K562 (cell line): ENCODE data around the gene IL13RA1. TPM values are rescaled to one million over a fixed set of nuclear protein-coding genes. Genes with fewer than 3 reads are reported as not detected.

Experiments
- ASH1L ChIP-seq: fragments of 450-650 bp; IDR thresholded peaks from 2 replicates; pipeline ENCODE4 v1.6.1; 2018; ENCODE audit warnings: borderline replicate concordance, mild to moderate bottlenecking, low read depth; ENCODE audit not compliant: partially characterized antibody
- CBX5 ChIP-seq: IDR thresholded peaks from 2 replicates; pipeline ENCODE4 v1.6.1; 2014; ENCODE audit warnings: low read depth, borderline replicate concordance
- CLOCK ChIP-seq: fragments of 250-450 bp; sonication (Bioruptor Pico); IDR thresholded peaks from 2 replicates; pipeline ENCODE4 v1.4.0; 2020; ENCODE audit warnings: mild to moderate bottlenecking, moderate library complexity, borderline replicate concordance
- CREB5 ChIP-seq: fragments of 250-450 bp; sonication (Bioruptor Pico); IDR thresholded peaks from 2 replicates; pipeline ENCODE4 v1.5.0; 2020; ENCODE audit warnings: mild to moderate bottlenecking
- ELK1 ChIP-seq: sonication (generic); formaldehyde crosslinking; IDR thresholded peaks from 2 replicates; pipeline ENCODE4 v1.8.1; 2022; ENCODE audit warnings: missing genetic modification reagents
- ESRRB ChIP-seq: fragments of 250-450 bp; sonication (Bioruptor Pico); IDR thresholded peaks from 2 replicates; pipeline ENCODE4 v1.5.0; 2020; ENCODE audit warnings: mild to moderate bottlenecking, moderate library complexity, borderline replicate concordance
- FOSL1 ChIP-seq: fragments of 200-800 bp; sonication (Bioruptor generic); conservative IDR thresholded peaks from 2 replicates; pipeline ENCODE4 v1.6.1; 2016; ENCODE audit warnings: missing genetic modification characterization, missing compliant biosample characterization
- HDAC2 ChIP-seq: fragments of 450-650 bp; IDR thresholded peaks from 2 replicates; pipeline ENCODE4 v1.6.1; 2016; ENCODE audit warnings: mild to moderate bottlenecking
- ILK ChIP-seq: fragments of 450-650 bp; IDR thresholded peaks from 2 replicates; pipeline ENCODE4 v1.6.1; 2016; ENCODE audit warnings: missing genetic modification characterization, low read depth, mild to moderate bottlenecking, missing compliant biosample characterization, moderate library complexity, borderline replicate concordance
- JUND ChIP-seq, 2 experiments: IDR thresholded peaks; 2 replicates in 1 of 2; 3 replicates in 1 of 2; pipeline ENCODE4 v1.6.1; 2011; ENCODE audit warnings: borderline replicate concordance in 2 of 2, low read depth in 2 of 2, low read length in 2 of 2, improper control_type of control experiment in 1 of 2, missing biosample characterization in 1 of 2, missing genetic modification characterization in 1 of 2, missing genetic modification reagents in 1 of 2
- KLF1 ChIP-seq: fragments of 450-650 bp; IDR thresholded peaks from 2 replicates; pipeline ENCODE4 v1.6.1; 2016; ENCODE audit warnings: missing genetic modification characterization, missing compliant biosample characterization
- PHB ChIP-seq: fragments of 250-450 bp; sonication (Bioruptor Pico); IDR thresholded peaks from 2 replicates; pipeline ENCODE4 v1.5.0; 2021
- RBBP5 ChIP-seq: fragments of 200-600 bp; sonication (generic); IDR thresholded peaks from 2 replicates; pipeline ENCODE4 v1.6.1; 2012; ENCODE audit warnings: borderline replicate concordance, mild to moderate bottlenecking, low read length, control low read depth, inconsistent platforms; ENCODE audit not compliant: insufficient read depth, poor library complexity, severe bottlenecking
- RBM39 ChIP-seq: fragments of 200-400 bp; formaldehyde crosslinking; optimal IDR thresholded peaks from 2 replicates; pipeline ENCODE3; 2018; ENCODE audit warnings: low read depth, low read length
- SMAD2 ChIP-seq: fragments of 150-350 bp; IDR thresholded peaks from 2 replicates; pipeline ENCODE4 v1.6.1; 2014; ENCODE audit warnings: low read depth, mild to moderate bottlenecking, low read length
- SP2 ChIP-seq: IDR thresholded peaks from 2 replicates; pipeline ENCODE4 v1.6.1; 2011; ENCODE audit warnings: mild to moderate bottlenecking, low read depth, low read length, moderate library complexity; ENCODE audit not compliant: poor library complexity, severe bottlenecking; ENCODE audit errors: extremely low read depth
- SRF ChIP-seq, 2 experiments: fragments of 250-450, 450-650 bp in 1 of 2; sonication (Bioruptor Pico) in 1 of 2; sonication (generic) in 1 of 2; formaldehyde crosslinking; IDR thresholded peaks; 2 replicates each; pipeline versions ENCODE4 v1.5.0 to v1.5.1; 2020 to 2022; ENCODE audit warnings: mild to moderate bottlenecking in 1 of 2, missing genetic modification reagents in 1 of 2
- ZBTB12 ChIP-seq: fragments of 250-450 bp; sonication (Bioruptor Pico); IDR thresholded peaks from 2 replicates; pipeline ENCODE4 v1.4.0; 2020
- ZNF165 ChIP-seq: fragments of 250-450 bp; sonication (Bioruptor Pico); IDR thresholded peaks from 2 replicates; pipeline ENCODE4 v1.4.0; 2020; ENCODE audit warnings: borderline replicate concordance
- ZNF239 ChIP-seq: fragments of 250-450 bp; sonication (Bioruptor Pico); IDR thresholded peaks from 2 replicates; pipeline ENCODE4 v1.4.0; 2020; ENCODE audit warnings: mild to moderate bottlenecking
- ZNF384 ChIP-seq: IDR thresholded peaks from 2 replicates; pipeline ENCODE4 v1.6.1; 2012; ENCODE audit warnings: low read depth, low read length, improper control_type of control experiment
- polyA plus RNA-seq, 8 experiments: library from polyadenylated mRNA; depleted of rRNA in 4 of 8; stranded (reverse) in 5 of 8; unstranded in 3 of 8; fragments of >200 nt; fragmentation: Nextera tagmentation in 2 of 8; fragmentation: Illumina TruSeq in 1 of 8; extraction: Ambion mirVana in 2 of 8; extraction: Trizol in 1 of 8; gene quantifications; 2 replicates each; pipeline versions ENCODE4 v1.2.1 to v1.2.3, GENCODE V29; 2011 to 2014; ENCODE audit warnings: inconsistent platforms in 1 of 8, missing spikeins in 1 of 8
- total RNA-seq, 7 experiments: library from RNA; depleted of rRNA in 6 of 7; stranded (reverse); fragments of >200 nt in 6 of 7; fragmentation: Illumina TruSeq in 2 of 7; extraction: Trizol in 2 of 7; gene quantifications; 2 replicates each; pipeline versions ENCODE4 v1.2.1 to v1.2.3, GENCODE V29; 2011 to 2021; ENCODE audit warnings: low replicate concordance in 1 of 7

Gene IL13RA1
- total and polyA plus RNA-seq, 9 of the 15 experiments (the other 6 are each of a cell fraction or from before 2014, with no cell fraction given) = 2.9 to 22.9 (median 12.2) TPM

GRCh38 chrX:118726887-118727685, at the start of gene IL13RA1 (continued):
- TF ChIP-seq ILK (tag) = no peak
- TF ChIP-seq KLF1 (tag) = no peak
- TF ChIP-seq SMAD2 = no peak
- TF ChIP-seq ZNF239 (CRISPR knock-in tag) = no peak
- TF ChIP-seq RBM39 = no peak
- no peak for TF ChIP-seq ZBTB12 (CRISPR knock-in tag)
- TF ChIP-seq PHB (CRISPR knock-in tag) = no peak
- TF ChIP-seq ZNF165 (CRISPR knock-in tag) = no peak
- TF ChIP-seq RBBP5 = peak; percentile 67
- TF ChIP-seq SP2 = no peak
- TF ChIP-seq CLOCK = no peak
- TF ChIP-seq ELK1 (CRISPR knock-in tag) = no peak
- TF ChIP-seq ZNF384 = peak; percentile 86
- TF ChIP-seq SRF (CRISPR knock-in tag; IDR thresholded peaks at IDR 0.05) = peak in 1 of 2 experiments; percentile 22; a peak in 1 of 4 replicates
- TF ChIP-seq HDAC2 = no peak
- no peak for TF ChIP-seq JUND (IDR thresholded peaks at IDR 0.05; ENCODE audit: borderline replicate concordance, low read depth, low read length)
- peak; percentile 22; the same call in 1 of the 3 replicates for TF ChIP-seq JUND (tag; IDR thresholded peaks at IDR 0.05; ENCODE audit: borderline replicate concordance, low read depth, low read length)
- TF ChIP-seq ESRRB (CRISPR knock-in tag) = no peak
- no peak for TF ChIP-seq CBX5
- 0 out of 2 replicates have a peak, but pooled peaks have one; percentile 8 for TF ChIP-seq FOSL1 (tag)
- TF ChIP-seq CREB5 (CRISPR knock-in tag) = no peak
- no peak for TF ChIP-seq ASH1L
